ENCODE measurements around the gene CD300C.
"Not testable (repeated sequence)": the region's sequence is repeated elsewhere in the genome, so short reads cannot be mapped to it uniquely, and the experiment has no call there.

Gene CD300C

GRCh38 chr17:74545843-74546230, at the start of gene CD300C:
Gene CD300C (minus strand): TSS chr17:74546115. CDS start chr17:74545782, 333 bp downstream.
- no peak for DNase-seq

- no peak for DNase-seq
These were observed 49.3 kb upstream of the CD300C start for GRCh38 chr17:74595037-74595750.

DNA sequence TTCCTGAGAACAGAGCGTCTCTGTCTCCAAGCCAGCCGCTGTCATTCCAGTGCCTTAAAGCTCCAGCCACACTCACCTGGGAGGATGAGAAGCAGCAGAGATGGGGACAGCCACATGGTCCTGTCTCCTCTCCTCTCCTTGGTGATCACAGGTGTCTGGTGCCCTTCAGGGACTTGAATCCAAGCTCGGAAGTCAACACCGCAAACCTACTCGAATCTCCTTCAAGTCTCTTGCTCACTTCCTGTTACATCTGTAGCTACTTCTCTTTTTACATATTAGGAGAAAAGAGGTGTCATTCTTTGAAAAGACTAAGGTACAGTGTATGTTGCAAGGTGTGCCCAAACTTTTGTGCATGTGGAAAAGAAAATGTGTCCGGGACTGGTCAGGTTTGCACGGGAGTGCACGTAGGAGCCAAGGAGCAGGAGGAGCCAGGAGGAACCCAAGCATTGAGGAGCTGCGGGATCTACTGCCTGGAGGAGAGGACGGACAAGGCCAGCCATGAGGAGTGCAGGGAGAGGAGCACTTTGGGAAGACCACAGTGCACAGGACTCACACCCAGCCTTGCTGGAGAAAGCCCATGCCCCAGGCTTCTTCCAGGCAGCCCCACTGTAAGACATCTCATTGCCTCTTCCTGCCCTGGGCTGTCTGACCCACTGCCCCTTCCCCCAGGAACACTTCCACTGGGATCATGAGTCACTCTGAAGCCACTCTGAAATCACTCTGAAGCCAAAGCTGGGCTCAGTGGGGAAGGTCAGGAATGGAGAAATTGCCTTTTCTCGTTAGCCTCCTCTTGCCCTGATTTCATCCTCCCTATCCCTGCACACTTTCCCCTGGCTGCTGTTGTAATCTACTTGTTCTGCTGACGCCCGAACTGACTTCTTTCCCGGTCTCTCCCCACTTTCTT, 46.4 kb upstream of the CD300C start, which contains the start of gene CD300LD:
CD300LD (minus strand) TSS at position 197 of the 904 bp plus-strand sequence; CDS start at position 116, 81 bp downstream.
- DNase-seq: no peak

- no peak for DNase-seq
These were observed 45.6 kb upstream of the CD300C start for GRCh38 chr17:74591503-74591902.

- DNase-seq: no peak
These were observed 39.8 kb upstream of the CD300C start for GRCh38 chr17:74585711-74586110.

- no peak for DNase-seq
These were observed 38.6 kb upstream of the CD300C start for GRCh38 chr17:74584292-74585060.

DNA sequence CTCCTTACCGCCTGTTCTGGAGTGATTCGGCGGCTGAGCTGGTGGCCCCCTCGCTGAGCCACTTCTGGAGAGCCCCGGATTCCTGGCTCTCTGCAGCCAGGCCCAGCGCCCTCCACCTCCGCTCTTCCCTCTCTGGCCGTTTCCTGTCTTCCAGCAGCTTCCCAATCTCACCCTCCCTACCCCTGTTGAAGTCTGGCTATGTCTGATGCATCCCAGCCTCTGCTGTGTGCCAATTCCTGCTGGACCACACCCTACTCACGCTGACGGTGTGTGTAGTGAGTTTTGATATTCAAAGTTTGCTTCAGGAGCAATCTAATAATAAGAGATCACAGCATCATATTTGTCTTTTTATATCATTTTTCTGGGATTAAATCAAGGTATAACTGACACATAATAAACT, 36.7 kb upstream of the CD300C start:
- no peak for DNase-seq

DNA sequence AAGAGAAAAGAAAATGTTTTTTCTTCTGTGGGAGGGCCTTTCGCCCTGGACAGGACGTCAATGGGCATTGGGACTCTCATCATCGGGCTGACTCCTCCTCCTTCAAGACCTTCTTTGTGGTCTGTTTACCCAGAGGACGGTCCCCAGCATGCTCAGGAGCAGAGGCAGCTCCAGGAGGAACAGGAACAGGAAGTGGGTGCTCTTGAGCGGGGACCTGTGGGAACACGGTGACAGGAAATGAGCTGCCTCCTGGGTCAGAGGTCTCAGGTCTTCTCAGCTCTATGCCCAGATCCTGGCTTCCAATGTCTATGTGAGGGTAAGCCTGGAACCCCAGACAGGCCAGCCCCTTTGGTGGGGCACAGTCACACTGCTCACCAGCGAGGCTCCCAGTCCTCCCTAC, 34.0 kb upstream of the CD300C start:
- no peak for DNase-seq

DNA sequence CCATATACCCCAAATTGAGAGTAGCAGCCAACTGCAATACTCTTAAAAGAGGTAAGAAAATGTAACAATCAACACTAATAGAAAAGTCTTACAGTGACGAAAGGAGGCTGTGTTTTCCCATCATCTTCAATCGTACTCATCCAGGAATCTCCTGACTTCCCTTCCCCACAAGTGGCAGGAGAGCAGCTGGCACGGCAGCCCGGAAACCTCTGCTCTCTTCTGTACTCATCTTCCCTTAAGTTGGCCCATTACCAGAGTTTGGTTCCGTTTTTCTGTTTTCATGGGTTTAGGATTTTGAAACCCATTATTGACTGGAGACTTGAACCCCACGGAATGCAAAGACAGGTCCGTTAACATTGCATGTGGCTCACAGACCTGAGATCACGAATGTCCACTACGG, 33.1 kb upstream of the CD300C start:
- DNase-seq: no peak

DNA sequence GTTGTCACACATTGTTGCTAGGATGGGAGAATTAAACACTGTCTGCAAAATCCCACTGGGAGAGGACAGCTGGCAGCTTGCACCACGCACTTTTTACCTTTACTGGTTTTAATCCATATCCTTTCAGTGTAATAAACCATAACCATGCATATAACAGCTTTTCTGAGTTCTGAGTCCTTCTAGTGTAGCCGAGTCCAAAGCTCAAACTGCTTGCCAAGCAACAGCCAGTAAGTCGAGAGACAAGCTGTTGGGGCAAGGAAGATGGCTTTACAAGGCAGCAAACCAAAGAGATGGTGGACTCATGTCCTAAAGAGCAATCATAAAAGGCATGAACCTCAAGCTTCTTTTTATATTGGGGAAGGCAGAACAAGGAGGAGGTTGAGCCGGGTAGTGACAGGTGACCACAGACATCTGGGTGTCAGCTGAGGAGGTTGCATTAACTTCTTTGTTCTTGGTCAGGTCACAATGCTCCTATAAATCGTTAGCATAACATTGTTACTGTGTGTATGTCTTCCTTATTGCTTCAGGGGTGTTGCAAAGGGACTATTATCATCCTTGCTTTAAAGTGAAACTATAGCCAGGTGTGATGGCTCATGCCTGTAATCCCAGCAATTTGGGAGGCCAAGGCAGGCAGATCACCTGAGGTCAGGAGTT, 28.7 kb upstream of the CD300C start:
- no peak for DNase-seq

- not testable (repeated sequence) for DNase-seq
These were observed 27.7 kb upstream of the CD300C start for GRCh38 chr17:74573635-74574034.

GRCh38 chr17:74573169-74573568, 27.3 kb upstream of the CD300C start:
- no peak for DNase-seq

DNA sequence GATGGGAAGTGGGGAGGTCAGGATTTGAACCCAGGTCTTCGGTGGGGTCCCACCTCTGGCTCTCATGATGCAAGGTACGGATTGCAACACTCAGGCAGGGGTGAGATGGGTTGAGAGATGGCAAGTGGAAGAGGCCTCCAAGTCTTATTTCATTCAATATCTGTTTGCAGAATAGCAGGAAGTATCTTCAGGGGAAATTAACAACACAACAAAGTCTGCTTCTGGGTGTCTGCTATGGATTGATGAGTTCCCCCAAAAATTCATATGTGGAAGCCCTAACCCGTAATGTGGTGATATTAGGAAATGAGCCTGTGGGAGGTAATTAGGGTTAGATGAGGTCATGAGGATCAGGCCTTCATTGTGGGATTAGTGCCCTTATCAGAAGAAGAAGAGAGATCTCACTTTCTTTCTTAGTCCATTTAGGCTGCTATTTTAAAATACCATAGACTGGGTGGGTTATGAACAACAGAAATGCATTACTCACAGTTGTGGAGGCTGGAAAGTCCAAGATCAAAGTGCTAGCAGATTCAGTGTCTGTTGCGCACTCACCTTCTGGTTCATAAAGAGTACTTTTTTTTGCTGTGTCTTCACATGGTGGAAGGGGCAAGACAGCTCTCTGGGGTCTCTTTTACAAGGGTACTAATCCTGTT, 25.8 kb upstream of the CD300C start:
- no peak for DNase-seq

DNA sequence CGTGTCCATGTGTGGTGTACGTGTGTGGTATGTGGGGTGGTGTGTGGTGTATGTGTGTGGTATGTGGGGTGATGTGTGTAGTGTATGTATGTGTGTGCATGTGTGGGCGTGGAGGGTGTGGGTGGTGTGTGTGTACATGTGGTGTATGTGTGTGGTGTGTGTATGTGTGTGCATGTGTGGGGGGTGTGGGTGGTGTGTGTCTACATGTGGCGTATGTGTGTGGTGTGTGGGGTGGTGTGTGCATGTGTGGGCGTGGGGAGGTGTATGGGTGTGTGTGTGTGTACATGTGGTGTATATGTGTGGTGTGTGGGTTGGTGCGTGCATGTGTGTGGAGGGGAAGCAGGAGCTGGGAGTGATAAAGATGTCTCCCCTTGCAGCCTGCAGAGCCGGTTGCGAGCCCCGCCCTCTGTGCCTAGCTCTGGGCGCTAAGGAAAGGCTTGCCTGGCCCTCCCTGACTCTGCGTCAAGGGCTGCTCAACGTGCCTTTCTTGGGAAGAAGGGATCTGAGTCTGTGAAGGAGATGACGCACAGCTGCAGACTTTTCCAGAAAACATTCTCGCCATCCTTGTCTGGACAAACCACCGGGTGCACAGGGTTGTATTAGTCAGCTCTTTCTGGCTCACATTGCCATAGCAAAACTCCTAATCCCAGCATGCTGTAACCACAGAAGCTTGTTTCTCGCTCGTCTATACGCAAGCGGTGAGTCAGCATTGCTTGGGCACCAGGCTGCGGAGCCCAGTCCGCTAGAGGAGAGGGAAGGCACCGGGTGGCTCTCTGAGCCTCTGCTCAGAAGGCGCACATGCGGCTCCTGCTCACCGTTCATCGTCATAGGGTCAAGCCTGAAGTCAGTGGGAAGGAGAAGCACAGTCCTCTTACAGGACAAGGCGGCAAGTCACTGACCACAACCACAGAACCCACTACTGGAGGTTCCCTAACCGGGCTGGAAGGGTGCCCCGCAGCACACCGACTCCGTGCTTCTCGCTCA, 23.4 kb upstream of the CD300C start:
- no peak for DNase-seq

DNA sequence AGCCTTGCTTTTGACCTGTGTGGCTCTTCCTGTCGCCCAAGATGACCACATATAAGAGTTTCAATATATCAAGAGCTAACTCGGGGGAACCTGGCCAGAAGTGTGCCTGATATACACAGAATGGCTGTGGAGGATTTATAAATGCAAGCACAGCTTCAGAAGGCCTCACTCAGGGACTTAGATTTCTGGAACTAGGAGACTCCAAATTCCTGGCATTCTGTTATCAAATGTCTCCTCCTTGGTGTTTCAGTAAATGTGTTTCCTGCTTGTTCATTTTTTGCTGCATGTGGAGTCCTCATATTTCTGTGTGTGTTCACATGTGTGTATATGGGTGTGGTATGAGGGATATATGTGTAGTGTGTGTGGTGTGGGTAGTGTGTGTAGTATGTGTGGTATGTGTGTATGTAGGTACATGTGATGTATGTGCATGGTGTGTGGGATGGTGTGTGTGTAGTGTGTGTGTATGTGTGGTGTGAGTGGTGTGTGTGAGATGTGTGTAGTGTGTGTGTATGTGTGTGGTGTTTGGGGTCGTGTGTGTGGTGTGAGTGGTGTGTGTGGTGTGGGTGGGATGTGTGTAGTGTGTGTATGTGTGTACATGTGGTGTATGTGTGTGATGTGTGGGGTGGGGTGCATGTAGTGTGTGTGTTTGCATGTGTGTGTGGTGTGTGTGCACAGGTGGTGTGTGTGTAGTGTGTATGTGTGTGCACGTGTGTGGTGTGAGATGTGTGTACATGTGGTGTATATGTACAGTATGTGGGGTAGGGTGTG, 22.4 kb upstream of the CD300C start:
- no peak for DNase-seq

DNA sequence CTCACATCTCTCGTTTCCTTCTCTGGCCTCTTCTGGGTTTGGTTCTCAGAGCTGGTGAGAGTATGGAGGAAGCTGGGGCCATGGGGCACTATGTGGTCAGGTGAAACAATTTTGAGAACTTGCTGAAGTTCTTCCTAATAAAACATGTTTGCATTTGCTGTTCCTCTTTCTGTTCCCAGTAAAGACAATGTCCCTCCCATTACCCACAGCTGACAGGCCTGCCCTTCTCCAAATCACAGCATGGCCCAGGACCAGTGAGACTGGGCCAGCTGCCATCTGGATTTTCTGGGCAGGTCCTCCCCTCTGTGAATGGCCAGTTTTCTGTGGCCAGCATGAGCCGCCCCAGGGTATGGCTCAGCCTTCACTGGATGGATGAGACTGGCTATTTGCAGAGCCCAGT, 21.5 kb upstream of the CD300C start, which contains the start of gene CD300H:
CD300H (minus strand) TSS at position 113 of the 400 bp plus-strand sequence.
- no peak for DNase-seq

- DNase-seq: no peak
These were observed 20.3 kb upstream of the CD300C start for GRCh38 chr17:74566132-74566753.

- DNase-seq: no peak
These were observed 19.2 kb upstream of the CD300C start for GRCh38 chr17:74565126-74565525.

- no peak for DNase-seq
These were observed 17.4 kb upstream of the CD300C start for GRCh38 chr17:74563358-74563757.

Measured in cortex of kidney (tissue), 1 donor.